Left ventricle myocardium inferior (tissue), 1 donor: Measurements from ENCODE around the gene PEF1. TPM values are rescaled to one million over a fixed set of nuclear protein-coding genes. Genes with fewer than 3 reads are reported as not detected.

ENCODE experiments used
- DNase-seq: peaks from one replicate; pipeline ENCODE4 v3.0.0-alpha.2; 2020
- H3K27ac ChIP-seq: fragments of 200-600 bp; replicated peaks from 2 replicates; pipeline ENCODE4 v1.8.0; 2021
- H3K27me3 ChIP-seq: fragments of 200-600 bp; 2 replicates; pipeline ENCODE4 v1.8.0; 2021; ENCODE audit warnings: low read depth
- H3K36me3 ChIP-seq: fragments of 200-600 bp; 2 replicates; pipeline ENCODE4 v1.8.0; 2021
- H3K4me1 ChIP-seq: fragments of 200-600 bp; 2 replicates; pipeline ENCODE4 v1.8.0; 2021
- H3K4me3 ChIP-seq: fragments of 200-600 bp; 2 replicates; pipeline ENCODE4 v1.8.0; 2021; ENCODE audit warnings: mild to moderate bottlenecking, moderate library complexity
- H3K9me3 ChIP-seq: fragments of 200-600 bp; replicated peaks from 2 replicates; pipeline ENCODE4 v1.8.0; 2021
- intact Hi-C: fragments of 100-400 bp; cut with micrococcal nuclease; formaldehyde crosslinking; loops from one replicate; pipeline ENCODE4 v1.11.0; 2022
- total RNA-seq: library from RNA; stranded (reverse); fragmentation: NEBNext Ultra II Directional; extraction: Animal tissue kit (Norgen Biotek cat#: 25700); gene quantifications from one replicate; pipeline ENCODE4 v1.2.1, GENCODE V29; 2021
- TF ChIP-seq, protein P1 (sequence below): fragments of 200-600 bp; IDR thresholded peaks from 2 replicates; pipeline ENCODE4 v1.8.0; 2021; ENCODE audit warnings: antibody characterized with exemption, mild to moderate bottlenecking, borderline replicate concordance
- donor health status: DM: no; HTN: yes; CAD: no; lungs with severe emphysema.

The PEF1 gene
- total RNA-seq, 1 donor from 2014 or later: 36.4 TPM

DNA sequence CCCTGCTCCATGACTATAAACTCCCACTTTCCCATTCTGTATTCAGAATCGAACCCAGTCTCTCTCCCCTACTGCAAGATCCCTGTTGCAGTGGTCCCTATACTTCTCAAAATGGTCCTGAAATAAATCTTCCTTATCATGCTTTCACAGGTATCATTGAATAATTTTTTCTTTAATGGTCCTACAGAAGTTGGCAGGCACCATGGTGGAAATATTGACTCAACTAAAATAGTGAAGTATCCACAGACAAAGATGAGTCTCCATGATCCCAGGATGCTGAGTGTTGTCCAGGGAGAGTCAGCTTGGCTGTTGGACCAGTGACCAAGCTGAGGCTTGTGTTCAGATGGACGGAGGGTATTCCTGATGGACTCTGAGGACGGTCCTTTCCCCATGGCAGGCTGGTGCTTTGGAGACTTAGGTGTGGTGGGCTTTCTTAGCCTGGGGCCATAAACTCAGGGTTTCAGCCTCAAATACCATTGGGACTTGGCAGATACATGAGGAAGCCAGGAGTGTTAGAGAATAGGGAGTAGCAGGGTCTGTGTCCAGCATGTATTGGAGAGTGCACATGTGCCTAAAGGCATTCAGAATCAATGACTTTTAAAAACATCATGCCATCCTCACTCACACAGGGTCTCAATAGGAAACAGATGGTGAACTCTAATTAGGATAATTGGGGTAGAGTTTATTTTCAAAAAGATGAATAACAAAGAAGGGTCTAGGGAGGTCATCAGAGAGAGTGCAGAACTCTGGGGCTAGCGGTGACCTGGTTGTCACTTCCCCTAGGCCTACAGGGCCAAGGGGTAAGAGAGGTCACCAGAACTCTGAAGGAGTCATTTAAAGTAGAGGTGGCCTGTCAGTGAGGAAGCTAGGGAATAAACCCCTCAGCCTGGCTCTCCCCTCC is 48.6 kb downstream of the PEF1 start:
- Histone ChIP-seq H3K4me3 (no peak overlapping the region), H3K9me3 (no peaks in the 10 kb centered on the region), H3K27ac (peak overlapping the region; percentile 74), H3K4me1 (peaks cover 38% of the 10 kb centered on the region), H3K27me3 (no peaks in the 10 kb centered on the region), H3K36me3 (no peaks in the 10 kb centered on the region)
- TF ChIP-seq, protein P1, sequence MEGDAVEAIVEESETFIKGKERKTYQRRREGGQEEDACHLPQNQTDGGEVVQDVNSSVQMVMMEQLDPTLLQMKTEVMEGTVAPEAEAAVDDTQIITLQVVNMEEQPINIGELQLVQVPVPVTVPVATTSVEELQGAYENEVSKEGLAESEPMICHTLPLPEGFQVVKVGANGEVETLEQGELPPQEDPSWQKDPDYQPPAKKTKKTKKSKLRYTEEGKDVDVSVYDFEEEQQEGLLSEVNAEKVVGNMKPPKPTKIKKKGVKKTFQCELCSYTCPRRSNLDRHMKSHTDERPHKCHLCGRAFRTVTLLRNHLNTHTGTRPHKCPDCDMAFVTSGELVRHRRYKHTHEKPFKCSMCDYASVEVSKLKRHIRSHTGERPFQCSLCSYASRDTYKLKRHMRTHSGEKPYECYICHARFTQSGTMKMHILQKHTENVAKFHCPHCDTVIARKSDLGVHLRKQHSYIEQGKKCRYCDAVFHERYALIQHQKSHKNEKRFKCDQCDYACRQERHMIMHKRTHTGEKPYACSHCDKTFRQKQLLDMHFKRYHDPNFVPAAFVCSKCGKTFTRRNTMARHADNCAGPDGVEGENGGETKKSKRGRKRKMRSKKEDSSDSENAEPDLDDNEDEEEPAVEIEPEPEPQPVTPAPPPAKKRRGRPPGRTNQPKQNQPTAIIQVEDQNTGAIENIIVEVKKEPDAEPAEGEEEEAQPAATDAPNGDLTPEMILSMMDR: no peak
- intact Hi-C loops: no loop called here
- no peak for DNase-seq

DNA sequence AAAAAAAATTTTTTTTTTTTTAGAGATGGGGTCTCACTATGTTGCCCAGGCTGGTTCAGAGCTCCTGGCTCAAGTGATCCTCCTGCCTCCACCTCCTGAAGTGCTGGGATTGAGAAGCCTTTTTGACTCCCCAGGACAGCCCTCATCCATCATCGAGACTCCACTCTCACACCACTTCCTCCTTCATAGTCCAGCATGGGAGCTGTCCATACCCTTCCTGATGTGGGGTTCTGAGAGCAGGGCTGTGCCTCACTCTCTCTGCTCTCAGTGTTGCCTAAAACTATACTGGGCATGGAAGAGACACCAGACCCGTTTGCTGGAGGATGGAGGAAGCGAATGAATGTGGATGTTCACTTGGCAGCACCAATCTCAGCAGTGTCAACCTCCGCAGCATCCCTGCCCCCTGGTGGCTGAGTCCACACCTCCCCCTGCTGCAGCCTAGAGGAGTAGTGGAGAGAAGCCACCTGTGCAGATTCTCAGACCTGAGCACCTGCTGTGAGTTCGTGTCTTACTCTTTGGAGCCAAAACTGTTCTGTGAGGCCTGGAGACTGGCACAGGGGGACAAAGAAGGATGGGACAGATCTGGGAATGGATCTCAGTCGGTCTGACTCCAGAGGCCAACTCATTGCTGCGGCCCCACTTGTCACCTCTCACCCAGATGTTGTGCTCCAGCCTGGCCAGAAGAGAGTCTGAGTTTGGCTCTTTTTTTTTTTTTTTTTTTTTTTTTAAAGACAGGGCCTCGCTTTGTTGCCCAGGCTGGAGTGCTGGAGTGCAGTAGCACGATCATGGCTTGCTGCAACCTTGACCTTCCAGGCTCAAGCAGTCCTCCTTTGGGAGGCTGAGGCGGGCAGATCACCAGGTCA is 50.7 kb downstream of the PEF1 start:
- no peaks in the 10 kb centered on the region for H3K27me3 ChIP-seq
- TF ChIP-seq, protein P1: peak; percentile 89
- no peak overlapping the region for H3K4me3 ChIP-seq
- intact Hi-C loops: loop anchor here (2.0 kb wide), 1 partner anchor 29 kb away; no protein-coding TSS in a partner anchor
- H3K36me3 ChIP-seq: no peaks in the 10 kb centered on the region
- no peak overlapping the region for H3K27ac ChIP-seq
- H3K9me3 ChIP-seq: no peaks in the 10 kb centered on the region
- peak; percentile 78 for DNase-seq
- H3K4me1 ChIP-seq: peaks cover 49% of the 10 kb centered on the region

DNA sequence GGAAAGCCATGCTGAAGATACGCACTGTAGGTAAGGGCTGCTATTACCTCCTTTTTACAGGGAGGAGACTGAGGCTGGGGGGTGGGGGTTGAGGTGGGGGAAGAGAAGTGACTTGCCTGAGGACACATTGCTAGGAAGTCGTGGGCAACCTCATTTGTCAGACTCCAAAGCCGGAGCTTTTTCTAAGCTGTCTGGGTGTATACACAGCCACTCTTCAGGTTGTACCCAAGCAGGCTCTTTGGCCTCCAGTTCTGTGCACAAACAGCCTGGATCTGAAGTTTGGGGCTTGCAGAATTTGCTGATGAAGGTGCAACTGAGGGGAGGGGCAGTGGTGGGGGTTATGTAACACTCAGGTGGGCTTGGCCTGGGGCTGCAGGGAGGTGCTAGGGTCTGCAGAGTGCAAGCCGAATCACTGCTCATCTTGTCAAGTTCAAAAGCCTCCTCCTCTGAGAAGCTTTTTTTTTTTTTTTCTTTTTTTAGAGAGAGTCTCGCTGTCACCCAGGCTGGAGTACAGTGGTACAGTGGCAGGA is 51.5 kb downstream of the PEF1 start:
- Histone ChIP-seq H3K36me3 (no peaks in the 10 kb centered on the region), H3K4me3 (no peak overlapping the region), H3K4me1 (peaks cover 57% of the 10 kb centered on the region), H3K27me3 (no peaks in the 10 kb centered on the region), H3K9me3 (no peaks in the 10 kb centered on the region), H3K27ac (no peak overlapping the region)
- intact Hi-C loops: loop anchor here (2.0 kb wide), 1 partner anchor 28 kb away; no protein-coding TSS in a partner anchor
- TF ChIP-seq, protein P1: no peak
- no peak for DNase-seq

DNA sequence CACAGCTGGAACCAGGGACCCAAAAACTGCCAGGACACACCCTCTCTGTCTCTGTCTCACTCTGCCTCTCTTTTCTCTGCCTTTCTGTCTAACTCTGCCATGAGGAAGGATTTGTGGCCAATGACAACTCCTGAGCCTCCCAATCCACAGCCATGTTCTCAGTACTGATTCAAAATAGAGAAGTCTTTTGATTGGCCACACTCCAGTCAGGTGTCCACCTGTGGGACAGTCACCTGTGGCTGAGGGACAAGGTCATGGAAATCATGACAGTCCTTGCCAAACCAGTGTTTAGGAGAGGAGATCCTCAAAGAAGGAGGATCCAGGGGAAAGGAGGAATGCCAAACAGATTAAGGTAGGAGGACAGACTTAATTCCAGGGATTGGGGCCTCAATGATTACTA is 52.5 kb downstream of the PEF1 start:
- Histone ChIP-seq H3K36me3 (peaks cover 6% of the 10 kb centered on the region), H3K9me3 (no peaks in the 10 kb centered on the region), H3K27me3 (no peaks in the 10 kb centered on the region), H3K27ac (peak overlapping the region; percentile 33), H3K4me3 (no peak overlapping the region), H3K4me1 (peaks cover 64% of the 10 kb centered on the region)
- intact Hi-C loops: loop anchor here (2.0 kb wide), 1 partner anchor 27 kb away; no protein-coding TSS in a partner anchor
- DNase-seq: no peak
- TF ChIP-seq, protein P1: no peak

DNA sequence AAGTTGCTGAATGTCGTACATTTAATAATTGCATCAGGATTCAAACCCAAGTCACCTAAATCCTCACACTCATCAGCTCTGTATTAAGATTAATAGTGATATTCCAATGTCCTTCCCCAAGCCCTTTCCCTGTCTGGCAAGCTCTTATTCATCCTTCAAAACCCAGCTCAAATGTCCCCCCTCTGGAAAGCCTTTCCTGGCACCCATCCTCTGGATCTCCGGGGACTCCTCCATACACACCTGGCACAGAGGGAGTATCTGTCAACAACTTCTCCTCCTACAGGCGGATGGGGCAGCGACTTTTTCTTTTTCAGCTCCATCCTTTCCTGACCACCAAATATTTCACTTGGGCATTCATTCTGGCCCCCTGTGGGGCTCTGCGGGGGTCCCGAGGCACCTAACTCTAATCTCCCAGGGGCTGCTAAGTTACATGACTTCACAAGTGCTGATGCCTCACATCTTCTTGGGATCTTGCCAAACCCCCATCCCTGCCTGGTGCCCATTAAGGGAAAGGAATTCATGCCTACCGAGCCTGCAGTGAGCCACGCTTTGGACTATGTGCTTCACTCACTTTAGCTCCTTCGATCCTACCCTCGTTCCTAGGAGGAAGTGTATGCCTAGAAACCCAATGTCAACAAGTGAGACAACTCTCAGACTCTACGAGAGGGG is 53.1 kb downstream of the PEF1 start:
- peaks cover 12% of the 10 kb centered on the region for H3K36me3 ChIP-seq
- H3K27me3 ChIP-seq: no peaks in the 10 kb centered on the region
- DNase-seq: no peak
- H3K9me3 ChIP-seq: no peaks in the 10 kb centered on the region
- H3K4me1 ChIP-seq: peaks cover 68% of the 10 kb centered on the region
- peak overlapping the region; percentile 33 for H3K27ac ChIP-seq
- intact Hi-C loops: loop anchor here (2.0 kb wide), 1 partner anchor 27 kb away; no protein-coding TSS in a partner anchor
- TF ChIP-seq, protein P1: no peak
- H3K4me3 ChIP-seq: no peak overlapping the region
